OCI-LY1 (cell line): ENCODE measurements around the gene MRGPRE.
"Not testable (repeated sequence)": the region's sequence is repeated elsewhere in the genome, so short reads cannot be mapped to it uniquely, and the experiment has no call there.

Experiments used
- H2AFZ ChIP-seq: fragments of 200-600 bp; sonication (generic), shearing (Covaris generic); 2 replicates; pipeline ENCODE4 v1.6.0; 2014; ENCODE audit warnings: antibody characterized with exemption, mild to moderate bottlenecking, low read length
- H3F3A ChIP-seq: fragments of 200-600 bp; sonication (generic), shearing (Covaris generic); 2 replicates; pipeline ENCODE4 v1.6.0; 2014; ENCODE audit warnings: mild to moderate bottlenecking, antibody characterized with exemption, low read length, moderate library complexity; ENCODE audit not compliant: insufficient read depth
- H3K27ac ChIP-seq: fragments of 200-600 bp; sonication (generic); 2 replicates; pipeline ENCODE4 v1.5.1; 2014; ENCODE audit warnings: low read length, mixed run types, mild to moderate bottlenecking, low read depth; ENCODE audit not compliant: poor library complexity, severe bottlenecking
- H3K27me3 ChIP-seq: fragments of 200-600 bp; sonication (generic); 2 replicates; pipeline ENCODE4 v1.6.0; 2014; ENCODE audit warnings: antibody characterized with exemption, mild to moderate bottlenecking, low read length, moderate library complexity; ENCODE audit not compliant: insufficient read depth
- H3K36me3 ChIP-seq: fragments of 200-600 bp; sonication (generic); 2 replicates; pipeline ENCODE4 v1.6.1; 2014; ENCODE audit warnings: mild to moderate bottlenecking, antibody characterized with exemption, low read length, moderate library complexity, mixed read lengths; ENCODE audit not compliant: insufficient read depth
- H3K4me1 ChIP-seq: fragments of 200-600 bp; sonication (generic); 2 replicates; pipeline ENCODE4 v1.5.1; 2014; ENCODE audit warnings: mild to moderate bottlenecking, low read length, moderate library complexity; ENCODE audit not compliant: insufficient read depth, severe bottlenecking
- H3K4me2 ChIP-seq: fragments of 200-600 bp; sonication (generic), shearing (Covaris generic); 2 replicates; pipeline ENCODE4 v1.6.1; 2014; ENCODE audit warnings: low read length
- H3K4me3 ChIP-seq: fragments of 200-600 bp; sonication (generic); 2 replicates; pipeline ENCODE4 v1.5.1; 2014; ENCODE audit warnings: low read length, low read depth, mild to moderate bottlenecking, mixed read lengths; ENCODE audit not compliant: poor library complexity, severe bottlenecking
- H3K79me2 ChIP-seq: fragments of 200-600 bp; shearing (Covaris generic); 2 replicates; pipeline ENCODE4 v1.6.1; 2016; ENCODE audit warnings: mixed run types, low read length, mixed read lengths; ENCODE audit not compliant: insufficient read depth
- H3K9ac ChIP-seq: fragments of 200-600 bp; sonication (generic), shearing (Covaris generic); 2 replicates; pipeline ENCODE4 v1.6.1; 2014; ENCODE audit warnings: mild to moderate bottlenecking, low read length, mixed read lengths
- H3K9me2 ChIP-seq: fragments of 200-600 bp; sonication (generic), shearing (Covaris generic); 2 replicates; pipeline ENCODE4 v1.6.1; 2014; ENCODE audit warnings: low read depth, mild to moderate bottlenecking, low read length, mixed read lengths
- H3K9me3 ChIP-seq: fragments of 200-600 bp; shearing (Covaris generic); 2 replicates; pipeline ENCODE4 v1.6.1; 2014; ENCODE audit warnings: low read length, mixed read lengths
- H4K20me1 ChIP-seq: fragments of 200-600 bp; sonication (generic), shearing (Covaris generic); 2 replicates; pipeline ENCODE4 v1.6.0; 2016; ENCODE audit warnings: mild to moderate bottlenecking, low read length; ENCODE audit not compliant: insufficient read depth
- EZH2 ChIP-seq: fragments of 200-600 bp; sonication (generic), shearing (Covaris generic); IDR thresholded peaks from 2 replicates; pipeline ENCODE4 v1.8.0; 2017; ENCODE audit warnings: borderline replicate concordance, mixed run types, mild to moderate bottlenecking, antibody characterized with exemption, low read length, moderate library complexity, mixed read lengths
- TF ChIP-seq, protein P1 (sequence below): fragments of 200-600 bp; sonication (generic), shearing (Covaris generic); IDR thresholded peaks from 2 replicates; pipeline ENCODE4 v1.5.1; 2017; ENCODE audit warnings: mild to moderate bottlenecking, antibody characterized with exemption, low read length, moderate library complexity, mixed read lengths

The MRGPRE gene

GRCh38 chr11:3257509-3257908 lies 25.3 kb upstream of the MRGPRE start:
- H3K4me1 ChIP-seq, H3K9ac ChIP-seq, H3K9me3 ChIP-seq, H3K36me3 ChIP-seq, H3K4me3 ChIP-seq, H3K27me3 ChIP-seq, H3F3A ChIP-seq, H3K4me2 ChIP-seq, H3K9me2 ChIP-seq, H4K20me1 ChIP-seq, H3K27ac ChIP-seq, H2AFZ ChIP-seq, H3K79me2 ChIP-seq: not testable (repeated sequence)

DNA sequence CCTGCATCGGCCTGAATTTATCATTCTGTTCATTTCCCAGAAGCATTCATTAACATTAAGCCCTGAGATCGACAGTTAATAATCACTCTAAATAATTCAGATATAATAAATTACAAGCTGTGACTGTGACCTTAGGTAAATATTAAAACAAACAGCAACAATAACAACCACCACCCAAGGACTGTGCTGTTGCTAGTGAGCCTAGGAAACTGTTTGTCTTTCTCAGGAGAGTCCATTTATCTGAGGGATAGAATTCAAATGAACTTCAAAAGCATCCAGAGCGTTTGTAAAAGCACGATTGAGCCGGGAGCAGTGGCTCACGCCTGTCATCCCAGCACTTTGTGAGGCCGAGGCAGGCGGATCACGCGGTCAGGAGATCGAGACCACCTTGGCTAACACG lies 23.0 kb upstream of the MRGPRE start:
- H3K4me2 ChIP-seq, H3K36me3 ChIP-seq, H3K27me3 ChIP-seq, H3K27ac ChIP-seq, H3K9me3 ChIP-seq, H4K20me1 ChIP-seq, H3K4me1 ChIP-seq, H3K9me2 ChIP-seq, H2AFZ ChIP-seq, H3K79me2 ChIP-seq, H3F3A ChIP-seq, H3K9ac ChIP-seq, H3K4me3 ChIP-seq: not testable (repeated sequence)

- not testable (repeated sequence) for H3K36me3 ChIP-seq, H4K20me1 ChIP-seq, H3K9ac ChIP-seq, H3K9me3 ChIP-seq, H2AFZ ChIP-seq, H3K27ac ChIP-seq, H3K79me2 ChIP-seq, H3K4me2 ChIP-seq, H3K4me1 ChIP-seq, H3K9me2 ChIP-seq, H3F3A ChIP-seq, H3K4me3 ChIP-seq, H3K27me3 ChIP-seq
Observed at GRCh38 chr11:3254773-3255172, 22.6 kb upstream of the MRGPRE start.

GRCh38 chr11:3245071-3245470 lies 12.9 kb upstream of the MRGPRE start:
- no peak overlapping the region for H3K4me3 ChIP-seq
- no peaks in the 10 kb centered on the region for H3K9me2 ChIP-seq
- H3F3A ChIP-seq = no peaks in the 10 kb centered on the region

GRCh38 chr11:3243880-3244279 lies 11.7 kb upstream of the MRGPRE start:
- H3K9me3 ChIP-seq = no peaks in the 10 kb centered on the region
- no peaks in the 10 kb centered on the region for H3K4me1 ChIP-seq
- no peaks in the 10 kb centered on the region for H3K79me2 ChIP-seq
- no peak overlapping the region for H3K9ac ChIP-seq
- no peak for TF ChIP-seq EZH2
- TF ChIP-seq, protein P1, sequence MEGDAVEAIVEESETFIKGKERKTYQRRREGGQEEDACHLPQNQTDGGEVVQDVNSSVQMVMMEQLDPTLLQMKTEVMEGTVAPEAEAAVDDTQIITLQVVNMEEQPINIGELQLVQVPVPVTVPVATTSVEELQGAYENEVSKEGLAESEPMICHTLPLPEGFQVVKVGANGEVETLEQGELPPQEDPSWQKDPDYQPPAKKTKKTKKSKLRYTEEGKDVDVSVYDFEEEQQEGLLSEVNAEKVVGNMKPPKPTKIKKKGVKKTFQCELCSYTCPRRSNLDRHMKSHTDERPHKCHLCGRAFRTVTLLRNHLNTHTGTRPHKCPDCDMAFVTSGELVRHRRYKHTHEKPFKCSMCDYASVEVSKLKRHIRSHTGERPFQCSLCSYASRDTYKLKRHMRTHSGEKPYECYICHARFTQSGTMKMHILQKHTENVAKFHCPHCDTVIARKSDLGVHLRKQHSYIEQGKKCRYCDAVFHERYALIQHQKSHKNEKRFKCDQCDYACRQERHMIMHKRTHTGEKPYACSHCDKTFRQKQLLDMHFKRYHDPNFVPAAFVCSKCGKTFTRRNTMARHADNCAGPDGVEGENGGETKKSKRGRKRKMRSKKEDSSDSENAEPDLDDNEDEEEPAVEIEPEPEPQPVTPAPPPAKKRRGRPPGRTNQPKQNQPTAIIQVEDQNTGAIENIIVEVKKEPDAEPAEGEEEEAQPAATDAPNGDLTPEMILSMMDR = no peak
- no peak overlapping the region for H2AFZ ChIP-seq
- H4K20me1 ChIP-seq = no peaks in the 10 kb centered on the region
- H3K4me2 ChIP-seq = no peak overlapping the region
- no peaks in the 10 kb centered on the region for H3F3A ChIP-seq
- no peaks in the 10 kb centered on the region for H3K36me3 ChIP-seq
- no peaks in the 10 kb centered on the region for H3K9me2 ChIP-seq
- H3K27ac ChIP-seq = no peak overlapping the region
- H3K4me3 ChIP-seq = no peak overlapping the region
- no peaks in the 10 kb centered on the region for H3K27me3 ChIP-seq

More at GRCh38 chr11:3245071-3245470, 12.9 kb upstream of the MRGPRE start:
- no peak overlapping the region for H3K4me2 ChIP-seq
- no peaks in the 10 kb centered on the region for H3K79me2 ChIP-seq
- no peaks in the 10 kb centered on the region for H3K27me3 ChIP-seq
- no peak overlapping the region for H3K27ac ChIP-seq
- H3K9me3 ChIP-seq = no peaks in the 10 kb centered on the region
- H3K4me1 ChIP-seq = no peaks in the 10 kb centered on the region
- no peak overlapping the region for H2AFZ ChIP-seq
- H3K9ac ChIP-seq = no peak overlapping the region
- TF ChIP-seq EZH2 = no peak
- TF ChIP-seq, protein P1 = no peak
- no peaks in the 10 kb centered on the region for H3K36me3 ChIP-seq
- no peaks in the 10 kb centered on the region for H4K20me1 ChIP-seq
